Kidney tubule cell (primary cell): Measurements from ENCODE around the gene SMIM8.

Source experiments
- DNase-seq: peaks from one replicate; pipeline ENCODE4 v3.0.0-alpha.2; 2018; ENCODE audit warnings: low spot score

SMIM8 gene

DNA sequence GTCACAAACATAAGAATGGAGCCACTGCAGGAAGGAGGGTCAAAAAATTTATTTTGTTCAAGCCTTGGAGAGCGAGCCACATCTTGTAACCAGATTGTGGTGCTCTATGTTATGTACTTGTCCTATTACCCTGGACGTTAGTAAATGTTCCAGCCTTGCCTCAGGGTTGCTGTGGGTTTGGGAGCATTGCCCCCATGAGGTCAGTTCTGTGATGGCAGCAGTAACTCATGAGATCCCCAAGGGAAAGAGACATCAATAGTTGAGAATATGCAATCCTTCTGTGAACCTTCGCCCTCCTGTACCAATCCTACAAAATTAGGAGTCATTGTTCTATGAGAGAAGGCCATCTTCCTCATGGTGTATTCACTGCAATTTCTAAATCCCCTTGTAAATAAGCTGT is 68.9 kb downstream of the SMIM8 start:
- DNase-seq, result peak; percentile 40
